HG03025 (cell line): Measurements from ENCODE around the gene PAM.
"Not testable (repeated sequence)": the region's sequence is repeated elsewhere in the genome, so short reads cannot be mapped to it uniquely, and the experiment has no call there.

Experiments
- ATAC-seq: cut with Tn5 transposase; IDR thresholded peaks from one replicate; pipeline ENCODE4 v1.9.1; 2021; ENCODE audit warnings: mild to moderate bottlenecking, moderate library complexity; ENCODE audit not compliant: unreplicated experiment, low FRiP score

PAM gene

DNA sequence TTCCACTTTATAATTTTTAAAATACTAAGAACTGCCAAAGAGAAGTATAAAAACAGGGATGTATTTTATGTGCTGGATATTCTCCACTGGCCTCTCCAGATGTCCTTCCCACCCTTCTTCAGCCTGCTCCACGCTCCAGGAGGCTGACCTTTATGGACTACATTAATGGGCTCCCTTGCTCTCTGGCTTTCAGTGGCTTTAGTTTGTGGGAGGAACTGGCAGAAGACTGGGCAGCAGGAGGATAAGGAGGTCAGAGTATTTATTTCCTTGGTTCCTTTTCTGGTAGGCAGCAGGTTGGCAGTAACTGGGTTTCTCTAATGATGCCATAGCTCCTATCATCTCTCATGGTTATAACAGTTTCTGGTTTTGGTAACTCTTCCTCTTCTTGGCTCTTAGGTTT lies 133.9 kb downstream of the PAM start:
- ATAC-seq = no peak

GRCh38 chr5:102890133-102890532 lies 135.0 kb downstream of the PAM start:
- no peak for ATAC-seq

- no peak for ATAC-seq
Observed at GRCh38 chr5:102891175-102891574, 136.1 kb downstream of the PAM start.

DNA sequence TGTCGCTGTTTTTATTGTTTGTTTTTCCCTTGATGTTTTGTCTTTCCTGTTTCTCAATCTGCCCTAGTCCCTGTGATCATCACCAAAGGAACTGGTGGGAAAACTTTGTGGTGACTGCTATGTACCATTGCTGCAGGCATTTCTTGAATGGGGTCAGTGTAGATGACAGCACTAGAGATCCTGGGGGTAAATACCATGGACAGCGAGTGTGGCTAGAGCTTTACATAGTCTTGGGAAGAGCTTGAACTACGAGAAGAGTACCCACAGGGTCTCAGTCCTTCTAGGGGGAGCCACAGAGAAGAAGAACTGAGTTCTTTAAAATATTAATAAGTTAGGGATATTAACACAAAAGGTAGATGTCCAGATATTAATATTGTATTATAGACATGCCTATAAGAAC lies 138.8 kb downstream of the PAM start:
- ATAC-seq = no peak

GRCh38 chr5:102895234-102895633 lies 140.1 kb downstream of the PAM start:
- ATAC-seq = no peak

DNA sequence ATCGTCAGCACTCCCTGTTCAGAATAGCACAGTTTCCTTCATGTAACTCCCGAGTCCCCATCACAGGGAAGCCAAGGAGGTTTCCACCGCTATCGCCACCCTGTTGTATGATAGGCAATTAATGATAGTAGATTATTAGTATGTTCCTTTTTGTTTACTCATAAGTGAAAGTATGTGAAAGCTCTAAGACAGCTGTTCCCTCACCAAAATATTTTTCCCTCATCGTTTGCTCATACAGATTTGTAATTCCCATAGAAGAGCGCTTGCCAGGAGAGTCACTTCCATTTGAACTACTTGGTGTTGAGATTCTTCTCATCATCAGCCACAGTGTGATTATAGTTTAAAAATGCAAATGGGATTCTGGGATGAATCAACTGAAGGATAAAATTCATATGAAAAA lies 140.9 kb downstream of the PAM start:
- ATAC-seq = no peak

- ATAC-seq = no peak
Observed at GRCh38 chr5:102901424-102902134, 146.5 kb downstream of the PAM start.

DNA sequence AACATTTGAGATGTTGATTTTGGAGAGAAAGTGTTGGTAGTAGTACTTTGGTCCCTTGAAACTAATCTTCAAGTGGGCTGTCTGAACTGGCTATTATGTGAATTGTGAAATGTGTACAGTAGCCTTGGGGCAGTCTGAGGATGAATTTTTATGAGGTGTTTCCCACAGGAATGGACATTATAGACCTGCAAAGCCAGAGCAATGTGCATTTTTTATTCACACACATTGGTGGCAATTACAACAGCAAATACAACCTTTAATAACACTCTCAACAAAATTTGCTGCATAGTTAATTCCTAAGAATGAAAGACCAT lies 147.0 kb downstream of the PAM start:
- ATAC-seq = no peak

GRCh38 chr5:102902647-102903046 lies 147.5 kb downstream of the PAM start:
- ATAC-seq = no peak

DNA sequence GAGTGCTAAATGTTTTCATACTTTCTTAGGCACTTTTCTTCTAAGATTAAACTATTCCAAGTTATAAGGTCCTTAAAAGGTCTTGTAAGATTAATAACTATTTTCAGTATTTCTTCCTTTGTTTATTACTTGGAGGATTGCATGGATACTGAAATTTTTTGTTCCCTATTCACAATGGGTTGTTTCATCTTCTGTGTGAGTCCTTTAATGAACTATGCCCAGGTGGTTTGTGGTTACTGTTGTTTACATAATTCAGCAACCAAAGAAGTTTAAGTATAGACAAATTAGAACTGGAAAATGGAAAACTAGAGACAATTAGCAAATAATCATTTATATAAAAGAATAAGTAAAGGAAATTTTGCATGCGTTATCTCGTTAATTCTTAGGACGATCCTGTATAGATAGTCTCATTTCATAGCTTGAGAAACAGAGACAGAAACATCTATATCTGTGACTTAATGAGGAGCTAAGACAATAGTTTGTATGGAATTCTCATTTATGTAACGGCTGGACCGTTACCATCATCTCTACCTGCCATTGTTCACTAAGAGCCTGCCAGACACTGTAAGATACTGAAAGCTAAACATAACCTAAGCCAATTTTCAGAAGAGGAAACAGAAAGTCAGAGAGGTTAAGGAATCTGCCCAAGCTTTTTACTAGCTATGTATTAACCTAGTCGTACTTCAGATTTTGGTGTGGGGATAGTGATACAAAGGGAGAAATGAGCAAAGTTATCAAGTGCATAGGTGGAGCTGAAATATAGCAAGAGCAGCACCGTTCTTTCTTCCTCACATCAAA lies 148.2 kb downstream of the PAM start:
- ATAC-seq = no peak

- no peak for ATAC-seq
Observed at GRCh38 chr5:102905056-102905455, 150.0 kb downstream of the PAM start.

DNA sequence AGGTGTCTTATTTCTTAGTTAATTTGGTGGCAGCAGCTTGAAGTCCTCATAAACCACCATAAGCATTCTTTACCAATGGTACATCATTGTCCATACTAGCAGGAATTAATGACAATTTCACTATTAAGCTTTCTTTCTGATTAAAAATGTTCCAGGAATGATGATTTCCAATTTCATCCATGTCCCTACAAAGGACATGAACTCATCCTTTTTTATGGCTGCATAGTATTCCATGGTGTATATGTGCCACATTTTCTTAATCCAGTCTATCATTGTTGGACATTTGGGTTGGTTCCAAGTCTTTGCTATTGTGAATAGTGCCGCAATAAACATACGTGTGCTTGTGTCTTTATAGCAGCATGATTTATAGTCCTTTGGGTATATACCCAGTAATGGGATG lies 152.0 kb downstream of the PAM start:
- ATAC-seq = not testable (repeated sequence)

DNA sequence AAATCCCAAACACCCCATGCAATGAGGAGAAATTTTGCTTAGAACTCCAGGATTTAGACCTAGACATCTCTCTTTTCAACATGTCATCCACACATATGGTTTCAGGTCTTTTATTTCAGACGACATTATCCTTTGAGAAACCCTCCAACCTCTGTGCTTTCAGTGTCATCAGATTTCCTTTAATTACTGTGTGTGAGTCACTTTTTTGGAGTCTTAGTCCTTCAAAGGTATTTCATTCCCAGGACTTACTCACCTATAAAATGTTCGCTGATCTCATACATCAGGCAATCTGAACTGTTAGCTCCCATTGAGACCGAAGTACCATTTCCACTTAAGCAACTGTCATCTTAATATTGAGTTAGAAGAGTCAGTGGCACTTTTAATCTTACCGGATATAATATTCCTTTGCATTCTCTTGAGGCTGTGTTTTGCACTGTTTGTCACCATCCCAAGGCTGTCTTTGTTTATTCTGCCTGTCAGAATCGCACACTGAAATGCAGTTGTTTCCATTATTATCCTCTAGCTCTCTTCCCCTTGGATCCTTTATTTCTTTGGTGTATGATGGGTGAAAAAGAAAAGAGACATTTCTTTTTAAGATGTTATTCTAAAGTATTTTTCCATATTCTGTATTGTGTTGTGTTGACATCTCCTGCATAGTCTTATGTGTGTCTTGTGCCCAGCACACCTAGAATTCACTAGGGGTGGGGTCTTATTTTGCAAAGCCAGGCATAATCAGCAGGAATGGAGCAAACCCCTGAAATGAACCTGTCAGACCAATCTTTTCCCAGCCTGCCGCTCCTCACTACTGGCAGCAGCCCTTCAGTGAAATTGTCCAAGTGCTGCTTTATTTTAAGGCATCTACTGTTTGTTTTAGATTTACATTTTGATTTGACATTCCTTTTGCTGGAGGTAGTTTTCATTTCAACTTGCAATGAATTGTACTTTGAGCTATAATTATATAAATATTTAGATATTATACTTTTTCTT lies 155.4 kb downstream of the PAM start:
- no peak for ATAC-seq

GRCh38 chr5:102911973-102912372 lies 156.9 kb downstream of the PAM start:
- no peak for ATAC-seq

- ATAC-seq = no peak
Observed at GRCh38 chr5:102916109-102916508, 161.0 kb downstream of the PAM start.

DNA sequence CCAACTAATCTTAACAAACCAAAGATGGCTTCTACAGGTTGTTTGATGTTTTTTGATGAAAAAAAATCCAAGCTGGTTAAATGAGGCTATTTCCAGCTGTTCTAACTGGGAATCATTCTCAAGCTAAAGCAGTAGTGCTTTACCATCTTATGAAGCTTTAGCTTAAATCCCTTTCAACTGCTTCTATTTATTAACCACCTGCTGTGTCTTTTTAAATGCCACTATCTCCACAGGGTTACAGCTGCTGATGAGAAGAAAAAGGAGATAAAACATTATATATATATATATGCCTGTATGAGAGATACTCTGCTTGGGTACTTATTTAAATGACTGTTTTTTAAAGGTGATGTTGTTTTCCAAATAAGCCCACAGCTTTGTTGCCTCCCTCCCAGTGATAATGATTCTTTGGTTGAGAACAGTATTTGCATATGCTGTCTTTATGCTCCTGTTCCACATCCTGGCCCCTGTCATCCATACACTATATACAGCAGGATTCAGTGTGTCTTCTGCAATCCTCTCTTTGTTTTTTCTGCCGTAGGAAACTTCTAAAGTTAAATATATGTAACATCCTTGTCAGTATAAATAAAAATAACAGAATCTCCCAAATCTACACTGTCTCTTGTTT lies 164.0 kb downstream of the PAM start:
- ATAC-seq = no peak

DNA sequence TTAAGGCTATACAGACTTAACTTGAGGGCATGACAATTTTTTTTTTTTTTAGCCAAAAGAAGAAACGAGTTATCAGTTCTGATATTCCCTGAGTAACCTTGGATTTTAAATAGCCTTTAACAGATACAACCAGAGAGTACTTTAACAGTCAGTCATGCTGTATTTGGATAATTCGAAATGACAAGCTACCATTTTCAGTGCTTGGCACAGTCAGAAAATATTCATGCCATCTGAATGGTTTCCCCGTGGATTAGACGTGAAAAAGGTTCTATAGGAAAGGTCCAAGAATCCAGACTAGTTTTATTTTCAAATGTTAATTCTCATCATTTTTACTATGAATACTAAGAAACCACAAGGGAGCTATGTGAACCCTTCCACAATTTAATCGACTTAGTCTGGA lies 165.7 kb downstream of the PAM start:
- ATAC-seq = no peak

GRCh38 chr5:102921341-102922044 lies 166.4 kb downstream of the PAM start:
- no peak for ATAC-seq

DNA sequence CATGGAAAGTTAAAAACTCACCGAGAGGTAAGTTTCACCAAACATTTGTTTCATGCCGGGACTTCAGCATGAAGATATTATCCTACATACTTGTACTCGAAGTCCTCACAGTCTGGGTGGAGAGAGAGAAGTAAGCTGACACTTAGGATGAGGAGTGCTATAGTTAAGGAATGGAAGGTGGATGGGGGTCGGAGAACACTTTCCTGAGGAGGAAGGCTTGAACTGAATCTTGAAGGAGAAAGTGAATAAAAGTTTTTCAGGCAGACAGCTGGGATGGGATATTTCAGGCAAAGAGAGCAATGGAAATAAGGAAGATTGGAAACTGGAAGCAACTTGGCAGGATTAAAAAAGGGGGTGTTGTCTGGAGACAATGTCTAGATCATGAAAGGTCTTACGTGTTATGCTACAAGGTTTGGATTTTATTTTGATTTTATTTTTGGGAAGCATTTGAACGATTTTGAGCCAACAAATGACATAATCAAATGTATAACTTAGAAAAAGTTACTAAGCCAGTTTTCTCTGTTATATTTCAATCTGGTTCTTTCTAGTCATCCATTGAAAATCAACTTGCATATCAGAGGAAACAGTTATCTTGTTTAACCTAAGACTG lies 167.1 kb downstream of the PAM start:
- ATAC-seq = no peak
